ENCODE results near the gene VPS52. TPM values are rescaled to one million over a fixed set of nuclear protein-coding genes. Genes with fewer than 3 reads are reported as not detected.

The VPS52 gene
- total and polyA plus RNA-seq, 2 experiments from 2014 or later = 37.1 to 64.8 TPM

- no peak for TF ChIP-seq CTCF (IDR thresholded peaks at IDR 0.05; ENCODE audit: low read depth, low read length)
- Histone ChIP-seq H3K27ac (peak overlapping the region; percentile 78), H3K27me3 (no peaks in the 10 kb centered on the region), H3K36me3 (peaks cover 21% of the 10 kb centered on the region), H3K4me1 (ENCODE audit: low read depth) (peaks cover 8% of the 10 kb centered on the region), H3K4me3 (peak overlapping the region; percentile 58), H3K9me3 (ENCODE audit: low read depth) (no peaks in the 10 kb centered on the region)
- DNase-seq (ENCODE audit: low read depth in 1 of 2, low spot score in 1 of 2) = no peak
These were observed 46.9 kb upstream of the VPS52 start for GRCh38 chr6:33318426-33319073.

- H3K4me3 ChIP-seq = peak within 1 kb of the TSS; percentile 58
- no peaks in the 10 kb centered on the region for H3K9me3 ChIP-seq (ENCODE audit: low read depth)
- H3K27ac ChIP-seq = peak within 1 kb of the TSS; percentile 85
- H3K27me3 ChIP-seq = no peaks in the 10 kb centered on the region
- H3K36me3 ChIP-seq = peaks cover 21% of the 10 kb centered on the region
- peaks cover 8% of the 10 kb centered on the region for H3K4me1 ChIP-seq (ENCODE audit: low read depth)
- DNase-seq (ENCODE audit: low read depth in 1 of 2, low spot score in 1 of 2) = peak; percentile 100
- TF ChIP-seq CTCF (IDR thresholded peaks at IDR 0.05; ENCODE audit: low read depth, low read length) = no peak
These were observed 46.2 kb upstream of the VPS52 start, which contains the start of gene ZBTB22 for GRCh38 chr6:33317669-33318425. Gene ZBTB22, minus strand, starts transcription at chr6:33317744. Its CDS starts 828 bp downstream, at chr6:33316916.

GRCh38 chr6:33317419-33317668 is 45.7 kb upstream of the VPS52 start:
- no peak for DNase-seq (ENCODE audit: low read depth in 1 of 2, low spot score in 1 of 2)
- Histone ChIP-seq H3K36me3 (peaks cover 21% of the 10 kb centered on the region), H3K4me1 (ENCODE audit: low read depth) (peaks cover 8% of the 10 kb centered on the region), H3K27me3 (no peaks in the 10 kb centered on the region), H3K4me3 (peak overlapping the region; percentile 58), H3K9me3 (ENCODE audit: low read depth) (no peaks in the 10 kb centered on the region), H3K27ac (peak overlapping the region; percentile 85)
- no peak for TF ChIP-seq CTCF (IDR thresholded peaks at IDR 0.05; ENCODE audit: low read depth, low read length)

- no peak for DNase-seq (ENCODE audit: low read depth in 1 of 2, low spot score in 1 of 2)
- Histone ChIP-seq H3K27ac (peak overlapping the region; percentile 85), H3K36me3 (peaks cover 21% of the 10 kb centered on the region), H3K27me3 (no peaks in the 10 kb centered on the region), H3K4me1 (ENCODE audit: low read depth) (peaks cover 8% of the 10 kb centered on the region), H3K9me3 (ENCODE audit: low read depth) (no peaks in the 10 kb centered on the region), H3K4me3 (peak overlapping the region; percentile 58)
- TF ChIP-seq CTCF (IDR thresholded peaks at IDR 0.05; ENCODE audit: low read depth, low read length) = no peak
These were observed 45.1 kb upstream of the VPS52 start for GRCh38 chr6:33316603-33317418.

GRCh38 chr6:33315793-33316602 is 44.3 kb upstream of the VPS52 start:
- Histone ChIP-seq H3K4me3 (no peak overlapping the region), H3K4me1 (ENCODE audit: low read depth) (peaks cover 8% of the 10 kb centered on the region), H3K27ac (no peak overlapping the region), H3K9me3 (ENCODE audit: low read depth) (no peaks in the 10 kb centered on the region), H3K27me3 (no peaks in the 10 kb centered on the region), H3K36me3 (peaks cover 21% of the 10 kb centered on the region)
- no peak for DNase-seq (ENCODE audit: low read depth in 1 of 2, low spot score in 1 of 2)
- TF ChIP-seq CTCF (IDR thresholded peaks at IDR 0.05; ENCODE audit: low read depth, low read length) = no peak
